DOHH2 (cell line): Measurements from ENCODE around the gene NOL4L.

ENCODE experiments used
- H3F3A ChIP-seq: fragments of 200-600 bp; sonication (generic), shearing (Covaris generic); 2 replicates; pipeline ENCODE4 v1.6.0; 2016; ENCODE audit warnings: antibody characterized with exemption, mild to moderate bottlenecking; ENCODE audit not compliant: control insufficient read depth, insufficient read depth
- H3K27ac ChIP-seq: fragments of 200-600 bp; sonication (generic); 2 replicates; pipeline ENCODE4 v1.5.1; 2014; ENCODE audit warnings: low read depth, mild to moderate bottlenecking, low read length, moderate library complexity
- H3K27me3 ChIP-seq: fragments of 200-600 bp; sonication (generic); 2 replicates; pipeline ENCODE4 v1.6.1; 2014; ENCODE audit warnings: mild to moderate bottlenecking, low read length, mixed read lengths; ENCODE audit not compliant: control insufficient read depth
- H3K36me3 ChIP-seq: fragments of 200-600 bp; sonication (generic); 2 replicates; pipeline ENCODE4 v1.6.1; 2014; ENCODE audit warnings: mild to moderate bottlenecking, low read length, moderate library complexity, mixed read lengths; ENCODE audit not compliant: control insufficient read depth
- H3K4me1 ChIP-seq: fragments of 200-600 bp; sonication (generic); 2 replicates; pipeline ENCODE4 v1.6.1; 2014; ENCODE audit warnings: mild to moderate bottlenecking, low read length, mixed read lengths; ENCODE audit not compliant: control insufficient read depth
- H3K4me2 ChIP-seq: fragments of 200-600 bp; sonication (generic); 2 replicates; pipeline ENCODE4 v1.6.0; 2014; ENCODE audit warnings: mild to moderate bottlenecking, low read length, moderate library complexity
- H3K4me3 ChIP-seq: fragments of 200-600 bp; sonication (generic); 2 replicates; pipeline ENCODE4 v1.5.1; 2014; ENCODE audit warnings: mild to moderate bottlenecking, low read length, mixed read lengths
- H3K79me2 ChIP-seq: fragments of 200-600 bp; sonication (generic); 2 replicates; pipeline ENCODE4 v1.6.1; 2014; ENCODE audit warnings: mild to moderate bottlenecking, low read length, mixed read lengths; ENCODE audit not compliant: control insufficient read depth
- H3K9me2 ChIP-seq: fragments of 200-600 bp; sonication (generic); replicated peaks from 2 replicates; pipeline ENCODE4 v1.6.1; 2014; ENCODE audit warnings: mild to moderate bottlenecking, low read length, mixed read lengths; ENCODE audit not compliant: control insufficient read depth
- H3K9me3 ChIP-seq: fragments of 200-600 bp; sonication (generic); 2 replicates; pipeline ENCODE4 v1.6.1; 2014; ENCODE audit warnings: antibody characterized with exemption, low read length, mixed read lengths; ENCODE audit not compliant: control insufficient read depth, insufficient read depth
- H4K20me1 ChIP-seq: fragments of 200-600 bp; sonication (generic); 2 replicates; pipeline ENCODE4 v1.6.0; 2014; ENCODE audit warnings: low read depth, mild to moderate bottlenecking, antibody characterized with exemption, low read length, moderate library complexity; ENCODE audit not compliant: control insufficient read depth, insufficient read depth
- EZH2phosphoT487 ChIP-seq: fragments of 200-600 bp; sonication (generic); IDR thresholded peaks from 2 replicates; pipeline ENCODE4 v1.6.1; 2017; ENCODE audit warnings: borderline replicate concordance, mild to moderate bottlenecking, antibody characterized with exemption, low read length, moderate library complexity, mixed read lengths
- TF ChIP-seq, protein P1 (sequence below): fragments of 200-600 bp; sonication (generic); IDR thresholded peaks from one replicate; pipeline ENCODE4 v1.5.1; 2014; ENCODE audit warnings: antibody characterized with exemption, mild to moderate bottlenecking, low read depth, low read length; ENCODE audit not compliant: poor library complexity, severe bottlenecking

The NOL4L gene

DNA sequence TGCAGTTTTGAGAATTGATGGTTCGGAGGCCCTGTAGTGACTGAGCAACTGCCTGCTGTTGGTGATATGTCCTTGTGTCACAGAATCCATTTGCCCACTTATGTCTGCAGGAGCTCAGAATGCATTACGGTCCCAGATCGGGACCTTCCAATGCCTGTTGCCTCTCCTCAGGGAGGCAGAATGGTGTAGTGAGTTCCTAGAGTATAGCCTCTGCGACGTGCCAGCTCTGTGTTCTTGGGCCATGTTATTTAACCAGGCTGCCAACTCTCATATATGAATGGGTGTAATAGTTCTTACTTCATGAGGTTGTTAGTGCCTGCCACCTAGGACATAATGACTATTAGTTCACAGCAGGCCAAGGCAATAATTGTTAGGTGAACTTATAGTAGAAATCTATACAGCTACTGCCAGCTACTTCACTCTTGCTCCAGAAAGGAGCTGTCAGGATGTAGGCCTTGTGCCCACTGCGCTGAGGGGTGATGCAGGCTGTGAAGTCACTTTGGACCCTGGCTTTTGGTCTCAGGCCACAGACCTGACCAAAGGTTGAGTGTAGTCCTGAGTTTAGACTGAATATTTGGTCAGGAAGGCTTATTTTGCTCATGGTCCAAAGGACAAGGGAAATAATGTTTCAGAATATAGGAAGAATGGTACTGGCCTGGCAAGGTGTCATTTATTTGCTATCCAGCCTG is 144.9 kb downstream of the NOL4L start:
- no peaks in the 10 kb centered on the region for H3K9me2 ChIP-seq
- H3K79me2 ChIP-seq: no peaks in the 10 kb centered on the region
- H3K4me2 ChIP-seq: no peak overlapping the region
- no peaks in the 10 kb centered on the region for H3K27me3 ChIP-seq
- peaks cover 17% of the 10 kb centered on the region for H3K4me1 ChIP-seq
- H4K20me1 ChIP-seq: no peaks in the 10 kb centered on the region; the same call in 1 of the 2 replicates
- H3K4me3 ChIP-seq: no peak overlapping the region
- H3K9me3 ChIP-seq: no peaks in the 10 kb centered on the region
- H3K27ac ChIP-seq: no peak overlapping the region
- no peak for TF ChIP-seq EZH2phosphoT487
- TF ChIP-seq, protein P1, sequence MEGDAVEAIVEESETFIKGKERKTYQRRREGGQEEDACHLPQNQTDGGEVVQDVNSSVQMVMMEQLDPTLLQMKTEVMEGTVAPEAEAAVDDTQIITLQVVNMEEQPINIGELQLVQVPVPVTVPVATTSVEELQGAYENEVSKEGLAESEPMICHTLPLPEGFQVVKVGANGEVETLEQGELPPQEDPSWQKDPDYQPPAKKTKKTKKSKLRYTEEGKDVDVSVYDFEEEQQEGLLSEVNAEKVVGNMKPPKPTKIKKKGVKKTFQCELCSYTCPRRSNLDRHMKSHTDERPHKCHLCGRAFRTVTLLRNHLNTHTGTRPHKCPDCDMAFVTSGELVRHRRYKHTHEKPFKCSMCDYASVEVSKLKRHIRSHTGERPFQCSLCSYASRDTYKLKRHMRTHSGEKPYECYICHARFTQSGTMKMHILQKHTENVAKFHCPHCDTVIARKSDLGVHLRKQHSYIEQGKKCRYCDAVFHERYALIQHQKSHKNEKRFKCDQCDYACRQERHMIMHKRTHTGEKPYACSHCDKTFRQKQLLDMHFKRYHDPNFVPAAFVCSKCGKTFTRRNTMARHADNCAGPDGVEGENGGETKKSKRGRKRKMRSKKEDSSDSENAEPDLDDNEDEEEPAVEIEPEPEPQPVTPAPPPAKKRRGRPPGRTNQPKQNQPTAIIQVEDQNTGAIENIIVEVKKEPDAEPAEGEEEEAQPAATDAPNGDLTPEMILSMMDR: no peak
- peaks cover 59% of the 10 kb centered on the region for H3K36me3 ChIP-seq
- H3F3A ChIP-seq: peaks cover 9% of the 10 kb centered on the region

DNA sequence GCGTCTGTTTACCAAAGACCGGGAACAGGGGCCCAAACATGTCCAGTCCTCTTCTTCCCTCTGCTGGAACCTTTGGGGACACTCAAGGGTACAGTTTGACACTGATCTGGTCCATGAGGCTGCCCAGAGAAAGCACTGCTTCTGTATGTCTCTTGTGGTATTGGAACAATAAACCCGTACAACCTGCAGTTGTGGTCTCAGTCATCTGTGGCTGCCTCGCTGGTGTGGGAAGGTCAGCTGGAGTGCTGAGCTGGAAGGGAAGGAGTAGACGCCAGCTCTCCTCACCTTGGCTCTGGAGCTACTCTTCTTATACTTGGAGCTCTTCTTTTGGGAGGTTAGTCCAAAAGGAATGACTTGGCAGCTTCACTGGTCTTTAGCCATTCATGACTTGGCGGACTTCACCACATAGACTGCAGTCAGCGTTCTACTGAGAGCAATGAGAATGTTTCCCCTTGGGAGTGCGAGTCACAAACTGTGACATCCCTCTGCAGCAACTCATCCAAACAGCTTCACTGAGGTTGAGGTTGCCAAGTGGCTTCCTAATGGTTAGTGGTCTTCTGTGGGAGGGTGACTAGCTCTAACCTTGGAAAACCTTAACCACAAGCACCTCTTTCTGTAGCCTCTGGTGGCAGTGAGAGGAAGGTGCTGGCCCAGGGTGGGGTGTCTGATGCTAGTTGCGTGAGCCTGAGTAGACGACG is 145.9 kb downstream of the NOL4L start:
- H3K4me2 ChIP-seq: no peak overlapping the region
- peaks cover 68% of the 10 kb centered on the region for H3K36me3 ChIP-seq

DNA sequence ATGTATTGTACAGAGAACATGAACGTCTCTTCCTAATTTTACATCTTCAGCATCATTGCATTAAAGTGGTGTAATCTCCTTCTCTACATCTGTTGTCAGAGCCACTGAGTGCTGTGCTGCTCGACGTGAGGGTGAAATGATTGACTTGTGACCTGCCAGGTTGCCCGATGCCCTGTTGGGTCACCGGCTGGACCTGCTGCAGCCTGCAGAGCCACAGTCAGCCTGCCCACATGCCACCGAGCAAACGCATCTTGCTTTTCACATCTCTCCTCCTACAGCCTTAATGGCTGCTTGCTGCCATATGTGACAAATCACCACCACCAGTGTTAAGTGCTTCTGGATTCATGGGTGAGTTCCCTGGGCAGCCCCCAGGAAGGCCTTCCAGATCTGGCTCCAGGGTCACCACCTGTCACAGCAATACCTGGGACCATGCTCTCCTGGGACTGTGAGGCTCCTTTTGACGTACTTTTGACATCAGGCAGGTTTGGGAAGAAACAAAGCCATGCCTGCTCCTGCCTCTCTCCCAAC is 146.7 kb downstream of the NOL4L start:
- Histone ChIP-seq H3F3A (peaks cover 9% of the 10 kb centered on the region), H3K79me2 (no peaks in the 10 kb centered on the region), H3K4me1 (peaks cover 12% of the 10 kb centered on the region), H3K4me2 (no peak overlapping the region), H4K20me1 (no peaks in the 10 kb centered on the region; the same call in 1 of the 2 replicates), H3K36me3 (peaks cover 77% of the 10 kb centered on the region), H3K27me3 (no peaks in the 10 kb centered on the region), H3K27ac (no peak overlapping the region), H3K9me3 (no peaks in the 10 kb centered on the region), H3K4me3 (no peak overlapping the region), H3K9me2 (no peaks in the 10 kb centered on the region)
- TF ChIP-seq, protein P1: no peak
- no peak for TF ChIP-seq EZH2phosphoT487

More for the DNA sequence above, 145.9 kb downstream of the NOL4L start:
- H3K27ac ChIP-seq: no peak overlapping the region
- H3K4me1 ChIP-seq: peaks cover 17% of the 10 kb centered on the region
- no peaks in the 10 kb centered on the region for H3K27me3 ChIP-seq
- no peaks in the 10 kb centered on the region for H3K79me2 ChIP-seq
- H3F3A ChIP-seq: peaks cover 9% of the 10 kb centered on the region
- no peaks in the 10 kb centered on the region for H3K9me3 ChIP-seq
- no peaks in the 10 kb centered on the region for H3K9me2 ChIP-seq
- no peak for TF ChIP-seq EZH2phosphoT487
- TF ChIP-seq, protein P1: no peak
- H3K4me3 ChIP-seq: no peak overlapping the region
- no peaks in the 10 kb centered on the region; the same call in 1 of the 2 replicates for H4K20me1 ChIP-seq
